GM21717 (cell line): ENCODE measurements around the gene VAX1.

Source experiments
- ATAC-seq: cut with Tn5 transposase; IDR thresholded peaks from one replicate; pipeline ENCODE4 v1.9.1; 2021; ENCODE audit warnings: mild to moderate bottlenecking, moderate library complexity; ENCODE audit not compliant: unreplicated experiment

The VAX1 gene

DNA sequence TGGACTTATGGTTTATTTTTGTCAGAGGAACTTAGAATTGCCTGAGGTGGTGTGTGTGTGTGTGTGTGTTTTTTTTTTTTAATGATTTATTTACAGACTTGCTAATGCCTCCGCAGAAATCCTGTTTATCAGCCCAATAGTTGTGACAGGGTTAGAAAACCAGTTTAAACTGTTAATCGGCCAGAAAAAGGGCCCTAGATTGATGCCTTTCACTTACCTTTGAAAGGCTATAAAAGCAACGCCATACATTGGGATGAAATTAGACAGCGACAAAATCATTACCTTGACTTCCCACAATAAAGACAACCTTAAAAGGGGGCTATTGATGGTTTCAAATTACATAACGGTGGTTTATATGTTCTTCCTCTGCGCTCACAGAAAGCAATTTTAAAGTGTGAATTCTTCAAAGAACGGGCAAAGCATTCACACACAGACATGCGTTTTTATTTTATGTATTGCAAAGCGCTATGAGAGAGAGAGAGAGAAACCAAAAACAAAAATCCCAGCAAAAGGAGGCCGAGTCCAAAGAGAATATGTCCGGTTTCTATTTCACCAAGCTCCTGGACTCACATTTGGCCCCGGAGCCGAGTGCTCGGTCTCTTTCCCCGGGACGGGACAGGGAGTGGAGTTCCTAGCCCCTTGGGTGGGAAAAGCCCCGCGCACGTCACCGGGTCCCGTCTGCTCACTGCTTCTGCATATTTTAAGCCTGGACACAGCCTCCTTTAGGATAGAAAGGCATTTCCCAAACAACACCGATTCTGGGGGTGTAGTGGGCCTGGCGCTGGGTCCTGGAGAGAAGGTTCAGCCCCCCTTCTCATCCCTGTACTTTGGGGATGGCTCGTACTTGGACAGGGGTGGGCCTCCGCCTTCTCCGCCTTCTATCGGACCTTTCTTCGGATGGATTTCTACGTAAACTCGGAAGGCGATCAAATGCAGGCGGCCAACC lies 26.8 kb upstream of the VAX1 start:
- no peak for ATAC-seq

DNA sequence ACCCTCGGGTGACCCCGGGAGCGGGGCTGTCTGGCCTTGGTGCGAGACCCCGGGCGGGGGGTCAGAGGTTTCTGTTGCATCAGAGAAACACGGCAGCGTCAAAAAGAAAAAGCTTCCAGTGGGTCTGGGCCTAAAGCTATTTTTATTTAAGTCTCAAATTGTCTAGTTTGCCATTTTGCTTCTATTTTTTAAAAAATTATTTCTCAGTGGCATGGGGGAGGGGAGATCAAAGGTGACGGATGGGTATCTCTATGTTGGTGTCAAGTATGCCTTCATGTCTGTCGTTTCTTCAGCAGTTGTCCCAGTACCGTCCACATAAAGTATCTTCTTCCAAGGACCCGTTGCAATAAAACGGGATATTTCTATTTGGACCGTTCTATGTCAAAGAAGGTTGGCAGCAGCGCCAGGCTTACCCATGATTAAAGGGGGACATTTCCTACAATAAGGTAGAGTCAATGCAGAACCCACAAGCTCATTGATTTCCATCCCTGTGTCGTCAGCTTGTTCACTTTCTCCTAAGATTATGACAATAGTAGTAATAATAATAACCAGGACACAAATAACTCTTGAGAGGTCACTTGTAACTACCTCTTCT lies 26.0 kb upstream of the VAX1 start:
- ATAC-seq = no peak

DNA sequence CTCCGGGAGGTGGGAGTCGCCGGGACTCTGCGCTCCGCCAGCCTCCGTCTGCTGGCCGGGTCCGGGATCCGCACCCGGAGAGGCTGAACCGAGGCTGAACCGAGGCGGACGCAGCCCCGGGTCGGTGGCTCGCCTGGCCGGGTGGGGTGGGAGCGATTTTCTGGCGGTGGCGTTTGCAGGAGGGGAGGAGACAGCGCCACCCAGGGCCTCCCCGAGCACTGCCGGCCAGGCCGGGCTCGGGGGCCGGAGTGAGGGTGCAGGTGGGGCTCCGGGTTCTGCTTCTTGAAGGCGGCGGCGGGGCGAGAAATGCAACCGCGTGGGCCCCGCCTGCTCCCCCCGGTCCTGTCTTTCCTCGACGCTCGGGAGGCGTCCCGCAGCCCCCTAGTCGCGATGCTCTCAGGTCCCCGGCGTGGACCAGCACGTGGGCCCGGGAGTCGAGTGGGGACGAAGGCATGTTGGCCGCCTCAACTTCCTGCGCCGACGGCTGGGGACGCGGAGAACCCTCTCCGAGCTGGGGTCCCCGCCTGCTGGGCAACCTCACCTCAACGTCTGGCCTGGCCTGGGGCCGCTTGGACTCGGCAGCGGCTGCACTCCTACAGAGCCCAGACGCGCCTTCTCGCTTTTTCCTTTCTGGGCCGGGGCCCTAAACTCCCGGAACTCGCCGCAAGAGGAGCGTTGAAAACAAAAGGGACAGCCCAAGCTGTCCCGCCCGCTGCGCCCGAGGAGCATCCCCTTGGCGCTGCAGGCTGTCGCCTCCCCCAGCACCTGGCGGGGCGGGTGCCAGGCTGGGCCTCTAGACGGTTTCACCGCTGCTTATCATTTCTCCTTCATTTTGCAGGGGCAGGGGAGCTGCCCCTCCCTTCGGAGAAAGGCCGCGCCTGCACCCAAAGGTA lies 25.2 kb upstream of the VAX1 start:
- ATAC-seq = no peak

DNA sequence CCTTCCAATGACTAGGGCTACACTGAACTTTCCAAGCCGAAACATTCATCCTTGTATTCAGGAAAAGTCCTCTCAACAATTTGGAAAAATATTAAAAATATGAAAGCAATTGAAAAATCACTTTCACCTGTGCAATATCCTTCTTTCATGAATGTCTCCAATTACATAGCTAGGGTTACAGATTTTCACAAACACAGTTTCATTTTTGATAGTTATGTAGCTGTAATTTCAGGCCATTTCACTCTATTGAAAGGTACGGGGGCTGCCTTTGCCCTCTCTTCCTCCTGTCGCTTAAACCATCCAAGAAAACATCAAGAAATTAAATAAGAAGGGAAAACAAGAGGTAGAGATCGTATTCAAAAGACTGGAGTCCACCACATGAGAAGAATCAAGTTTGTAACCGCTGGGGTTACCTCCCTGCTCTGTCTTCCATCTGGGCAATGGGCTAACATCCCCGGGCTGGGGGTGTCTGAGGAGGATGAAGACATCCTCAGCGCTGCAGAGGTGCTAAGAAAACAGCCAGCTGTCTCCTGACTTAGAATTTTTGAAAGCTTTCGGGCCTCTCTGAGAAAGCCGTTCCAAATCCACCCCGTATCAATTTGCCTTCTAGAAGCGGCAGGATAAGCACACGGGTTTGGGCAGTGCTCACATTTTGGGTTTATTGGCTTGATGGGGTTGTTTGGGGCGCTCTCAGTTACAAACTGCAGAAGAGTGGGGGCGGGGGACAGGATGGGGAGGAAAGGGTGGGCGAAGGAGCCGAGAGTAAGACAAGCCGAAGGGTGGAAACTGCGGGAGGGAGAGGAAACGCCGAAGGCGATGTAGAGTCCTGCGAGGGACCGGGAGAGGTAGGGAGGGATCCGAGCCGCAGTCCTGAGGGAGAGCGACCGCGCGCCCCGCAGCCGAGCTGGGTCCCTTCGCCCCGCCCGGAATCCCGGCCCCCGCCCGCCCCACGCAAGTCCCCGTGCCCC lies 24.3 kb upstream of the VAX1 start:
- ATAC-seq = no peak

DNA sequence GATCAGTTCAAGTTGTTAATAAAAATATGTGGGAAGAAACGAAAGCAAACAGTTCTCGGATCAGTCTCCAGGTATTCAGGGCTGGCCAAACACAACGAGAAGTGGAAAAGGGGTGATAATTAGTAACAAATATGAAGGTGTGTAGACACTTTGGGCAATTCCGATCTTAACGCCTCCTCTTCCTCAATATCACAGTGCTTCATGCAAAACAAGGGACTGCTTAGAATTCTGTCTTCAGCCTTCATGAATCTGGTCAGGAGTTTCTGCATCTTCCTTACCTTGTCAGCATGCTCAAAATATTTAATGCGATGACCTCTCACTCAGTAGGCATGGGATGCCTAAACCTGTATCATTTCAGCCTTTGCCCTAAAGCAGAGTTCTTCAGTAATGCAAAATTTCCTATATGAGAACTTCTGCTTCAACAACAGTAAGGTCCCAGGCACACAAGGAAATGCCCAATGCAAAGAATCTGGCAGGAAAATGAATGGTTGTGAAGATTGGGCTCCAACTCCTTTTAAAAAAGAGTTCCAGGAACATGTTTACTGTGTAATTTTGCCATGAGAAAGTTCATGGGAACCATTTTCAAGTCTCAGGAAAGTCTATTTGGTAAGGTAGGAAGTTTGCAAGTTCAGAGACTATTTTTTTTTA lies 23.4 kb upstream of the VAX1 start:
- ATAC-seq = no peak

DNA sequence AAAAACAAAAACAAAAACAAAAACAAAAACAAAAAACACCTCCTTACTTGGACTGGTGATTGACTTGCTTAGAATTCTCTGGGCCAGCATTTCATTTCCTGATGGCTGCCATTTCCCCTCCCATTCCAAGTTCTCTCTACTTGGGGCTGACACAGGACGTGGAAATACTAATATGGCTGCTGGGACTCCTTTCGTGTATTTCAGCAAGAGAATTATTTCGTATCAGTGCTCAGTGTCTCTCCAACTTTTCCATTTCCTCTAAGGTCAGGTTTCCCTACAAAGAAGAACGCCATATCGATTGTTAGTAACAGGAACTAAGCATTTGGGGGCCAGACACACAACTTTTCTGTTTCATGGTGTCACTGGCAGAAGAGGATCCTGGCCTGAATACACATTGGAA lies 22.5 kb upstream of the VAX1 start:
- ATAC-seq = no peak

DNA sequence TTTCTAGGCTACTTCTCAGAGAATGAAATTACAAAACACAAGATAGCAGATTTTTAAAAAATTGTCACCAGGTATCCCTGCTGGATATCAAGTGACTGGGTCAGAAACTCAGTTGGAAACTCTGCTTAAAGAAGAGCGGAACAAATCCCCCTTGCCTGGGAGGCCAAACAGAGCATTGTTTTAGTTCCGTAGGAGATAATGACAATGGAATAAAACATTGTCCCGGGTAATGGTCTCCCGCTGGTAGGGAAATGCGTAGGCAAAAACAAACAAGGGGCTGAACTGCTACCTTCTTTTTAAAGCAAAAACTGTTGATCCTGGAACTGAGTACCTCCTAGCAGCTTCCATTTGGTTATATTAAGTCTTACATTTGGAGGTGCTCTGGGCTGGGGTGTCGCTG lies 21.3 kb upstream of the VAX1 start:
- ATAC-seq = no peak

DNA sequence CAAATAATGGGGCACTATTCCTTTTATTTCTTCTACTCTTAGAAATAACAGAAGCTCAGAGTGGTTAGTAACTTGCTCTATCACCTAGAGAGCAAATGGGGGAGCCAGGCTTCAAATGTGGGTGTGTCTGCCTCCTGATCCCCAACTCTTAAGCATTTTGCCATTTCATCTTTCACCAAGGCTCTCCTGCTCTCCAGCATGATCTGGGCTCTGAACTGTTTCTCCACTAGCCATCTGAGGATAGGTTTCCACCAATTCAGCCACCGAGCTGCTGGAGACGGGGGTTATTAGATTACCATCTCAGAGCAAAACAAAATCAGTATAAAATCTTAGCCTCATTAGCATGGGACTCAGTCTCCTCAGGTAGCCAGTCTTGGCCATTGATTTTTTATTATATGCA lies 20.2 kb upstream of the VAX1 start:
- no peak for ATAC-seq

DNA sequence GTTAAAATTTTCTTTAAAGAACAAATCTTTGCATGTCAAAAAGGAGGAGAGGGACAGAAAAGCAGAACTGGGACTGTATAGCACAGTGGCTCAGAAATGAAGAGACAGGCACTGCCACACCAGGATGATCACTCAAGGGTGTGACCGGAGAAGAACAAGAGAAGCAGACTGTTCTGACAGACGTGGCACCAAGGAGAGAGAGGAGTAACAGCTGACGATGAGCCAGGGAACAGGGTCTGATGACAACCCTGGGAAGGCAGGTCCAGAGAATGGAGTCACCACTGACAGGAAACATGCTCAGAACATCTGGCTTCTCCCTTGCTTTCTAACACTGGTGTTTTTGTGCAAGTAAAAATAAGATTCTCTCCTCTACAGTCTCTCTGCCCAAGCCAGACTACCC lies 14.6 kb upstream of the VAX1 start:
- no peak for ATAC-seq

DNA sequence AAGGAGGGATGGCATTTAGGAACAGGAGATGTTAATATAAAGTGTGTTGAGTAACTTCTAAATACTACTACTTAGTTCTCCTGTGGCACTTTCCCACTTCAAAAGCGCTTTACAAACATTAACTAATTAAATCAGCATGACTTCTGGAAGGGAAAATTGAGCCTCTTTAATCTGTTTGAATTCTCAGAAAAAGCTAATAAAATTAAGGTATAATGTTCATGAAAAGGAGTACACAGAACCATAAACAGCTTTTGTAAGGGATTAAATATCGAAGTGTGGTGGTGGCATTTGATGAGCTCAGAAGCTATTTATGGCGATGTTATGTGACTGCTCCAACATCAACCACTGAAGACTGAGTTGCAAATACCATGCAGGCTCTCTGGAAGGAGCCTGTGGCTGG lies 10.2 kb upstream of the VAX1 start:
- no peak for ATAC-seq

DNA sequence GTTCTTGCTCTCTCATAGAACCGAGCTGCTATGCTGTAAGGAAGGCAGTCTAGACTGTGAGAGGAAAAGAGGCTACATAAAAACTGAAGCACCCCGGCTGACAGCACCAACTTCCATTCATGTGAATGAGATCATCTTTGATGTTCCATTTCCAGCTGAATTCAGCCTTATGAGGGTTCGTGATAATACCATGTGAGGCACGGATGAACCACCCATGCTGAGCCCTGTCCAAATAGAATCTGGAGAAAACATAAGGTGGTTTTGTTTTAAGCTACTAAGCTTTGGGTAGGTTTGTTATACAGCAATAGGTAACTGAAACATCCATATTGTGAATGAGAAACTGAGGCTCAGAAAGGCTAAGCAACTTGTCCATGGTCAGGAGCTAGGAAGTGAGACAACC lies 6.9 kb upstream of the VAX1 start:
- ATAC-seq = no peak

DNA sequence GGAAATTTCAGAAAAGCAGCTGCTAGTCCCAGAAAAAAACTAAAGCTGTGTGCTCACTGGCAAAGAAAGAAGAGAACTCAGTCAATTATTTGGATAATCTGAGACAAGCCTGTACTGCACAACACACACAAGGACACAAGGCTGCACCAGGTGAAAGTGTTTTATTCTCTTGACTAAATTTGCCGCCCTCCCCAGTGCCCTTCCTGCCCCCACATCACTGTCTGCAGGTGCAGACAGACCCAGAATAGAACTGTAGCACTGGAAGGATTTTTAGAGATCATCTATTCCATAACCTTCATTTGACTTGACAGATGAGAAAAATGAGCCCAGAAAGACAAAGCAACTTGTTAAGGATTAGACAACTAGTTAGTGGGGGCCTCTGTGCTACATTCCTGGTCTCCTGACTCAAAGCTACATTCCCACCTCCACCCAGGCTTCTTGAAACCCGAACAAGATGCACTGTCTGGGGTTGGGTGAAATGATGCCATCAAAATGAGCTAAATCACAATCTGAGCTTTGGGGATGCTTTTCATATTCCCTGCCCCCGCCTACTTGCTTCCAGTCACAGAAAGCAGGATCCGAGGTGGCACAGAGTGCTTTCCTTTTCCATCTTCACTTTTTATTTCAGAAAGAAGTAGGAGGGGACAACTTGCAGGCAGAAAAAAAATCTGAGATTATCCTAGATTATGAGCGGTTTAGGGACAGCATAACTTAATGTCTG lies 5.2 kb upstream of the VAX1 start:
- ATAC-seq = no peak

DNA sequence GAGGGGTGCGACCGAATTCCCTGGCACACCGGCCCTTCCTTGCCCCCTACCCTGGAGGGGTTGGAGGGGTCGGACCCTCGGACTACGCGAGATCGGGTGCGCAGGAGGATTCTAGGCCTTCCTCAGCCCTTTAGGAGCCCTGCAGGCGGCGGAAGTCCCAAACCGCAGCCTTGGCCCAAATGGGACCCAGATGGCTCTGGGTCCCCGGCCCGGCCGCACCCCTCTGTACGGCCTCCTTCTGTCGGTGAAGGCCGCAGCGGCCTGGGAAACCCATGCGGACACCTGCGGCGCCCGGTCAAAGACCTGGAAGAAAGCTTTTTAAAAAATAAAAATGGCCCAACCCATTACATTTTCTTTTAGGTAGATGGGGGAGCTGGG lies 2.4 kb upstream of the VAX1 start:
- no peak for ATAC-seq

DNA sequence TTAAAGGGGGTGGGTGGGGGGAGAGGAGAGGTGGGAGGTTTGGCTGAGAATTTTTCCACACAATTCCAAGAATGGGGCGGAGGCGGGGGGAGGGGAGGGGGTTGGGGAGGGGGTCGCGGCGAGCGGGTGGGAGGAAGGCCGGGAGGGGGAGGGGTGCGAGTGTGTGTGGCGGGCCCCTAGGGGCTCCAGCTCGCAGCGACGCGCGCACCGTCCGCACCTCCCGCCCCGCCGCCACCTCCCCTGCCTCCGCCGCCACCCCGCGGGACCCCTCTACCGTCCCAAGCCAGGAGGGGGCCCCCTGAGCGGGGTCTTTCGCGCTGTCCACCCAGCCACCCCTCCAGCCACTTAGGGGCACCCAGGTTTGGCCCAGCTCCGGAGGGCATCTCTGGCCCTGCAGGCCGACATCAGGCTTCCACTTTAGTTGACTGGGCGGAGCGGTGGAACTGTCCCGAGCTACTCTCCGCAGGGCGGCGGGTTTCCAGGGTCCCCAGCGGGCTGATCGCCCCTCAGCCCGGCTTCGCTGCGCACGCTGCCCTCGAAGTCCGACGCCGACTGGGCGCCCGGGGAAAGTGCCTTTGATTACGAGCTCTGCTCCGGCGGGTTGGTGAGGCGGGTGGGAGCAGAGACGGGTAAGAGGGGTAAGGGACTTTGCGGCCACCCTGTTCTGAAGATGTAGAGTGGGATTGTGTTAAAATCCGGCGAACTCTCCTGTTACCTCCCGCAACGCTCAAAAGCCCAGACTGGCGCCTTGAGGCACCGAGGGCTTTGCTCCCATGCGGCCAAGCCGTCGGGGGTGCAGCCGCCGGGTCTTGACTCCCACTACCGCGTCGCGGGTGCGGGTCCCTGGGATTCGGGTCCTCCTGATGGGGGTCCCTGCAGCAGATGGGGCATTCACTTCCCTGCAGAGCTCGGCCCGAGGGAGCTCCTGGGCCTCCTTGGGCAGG lies 1.8 kb upstream of the VAX1 start:
- no peak for ATAC-seq

DNA sequence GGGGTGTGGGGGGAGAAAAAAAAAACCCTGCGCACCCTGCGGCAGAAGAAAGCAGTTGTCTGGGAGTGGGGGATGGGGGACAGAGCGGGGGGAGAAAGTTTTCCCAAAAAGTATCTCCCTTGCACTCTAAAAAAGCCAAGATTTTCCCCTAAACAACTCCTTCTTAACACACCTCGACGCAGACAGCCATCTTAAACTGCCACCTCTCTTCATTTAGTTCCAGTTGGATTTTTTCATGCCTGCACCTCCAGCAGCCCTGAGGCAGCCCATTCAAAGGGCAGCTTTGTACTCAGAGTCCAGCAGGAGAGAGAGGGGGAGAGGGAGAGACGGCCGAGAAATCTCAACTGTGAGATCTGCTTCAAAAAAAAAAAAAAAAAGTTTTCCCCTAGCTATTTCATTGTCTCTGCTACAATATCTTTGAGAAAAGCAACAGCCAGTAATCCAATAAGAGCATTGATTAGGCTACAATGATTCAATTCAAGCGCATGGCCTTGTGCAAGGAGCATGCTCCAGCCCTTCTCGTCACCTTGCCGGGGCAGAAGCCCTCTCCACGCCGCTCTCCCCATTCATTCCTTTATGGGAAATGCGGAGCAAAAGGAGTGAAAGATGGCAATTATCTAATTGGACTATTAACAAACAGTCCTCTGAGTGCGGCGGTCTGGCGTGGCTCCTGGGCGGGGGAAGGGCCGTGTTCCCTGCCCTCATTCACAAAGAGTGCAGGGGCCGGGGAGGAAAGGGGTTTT lies 939 bp upstream of the VAX1 start:
- ATAC-seq = no peak

DNA sequence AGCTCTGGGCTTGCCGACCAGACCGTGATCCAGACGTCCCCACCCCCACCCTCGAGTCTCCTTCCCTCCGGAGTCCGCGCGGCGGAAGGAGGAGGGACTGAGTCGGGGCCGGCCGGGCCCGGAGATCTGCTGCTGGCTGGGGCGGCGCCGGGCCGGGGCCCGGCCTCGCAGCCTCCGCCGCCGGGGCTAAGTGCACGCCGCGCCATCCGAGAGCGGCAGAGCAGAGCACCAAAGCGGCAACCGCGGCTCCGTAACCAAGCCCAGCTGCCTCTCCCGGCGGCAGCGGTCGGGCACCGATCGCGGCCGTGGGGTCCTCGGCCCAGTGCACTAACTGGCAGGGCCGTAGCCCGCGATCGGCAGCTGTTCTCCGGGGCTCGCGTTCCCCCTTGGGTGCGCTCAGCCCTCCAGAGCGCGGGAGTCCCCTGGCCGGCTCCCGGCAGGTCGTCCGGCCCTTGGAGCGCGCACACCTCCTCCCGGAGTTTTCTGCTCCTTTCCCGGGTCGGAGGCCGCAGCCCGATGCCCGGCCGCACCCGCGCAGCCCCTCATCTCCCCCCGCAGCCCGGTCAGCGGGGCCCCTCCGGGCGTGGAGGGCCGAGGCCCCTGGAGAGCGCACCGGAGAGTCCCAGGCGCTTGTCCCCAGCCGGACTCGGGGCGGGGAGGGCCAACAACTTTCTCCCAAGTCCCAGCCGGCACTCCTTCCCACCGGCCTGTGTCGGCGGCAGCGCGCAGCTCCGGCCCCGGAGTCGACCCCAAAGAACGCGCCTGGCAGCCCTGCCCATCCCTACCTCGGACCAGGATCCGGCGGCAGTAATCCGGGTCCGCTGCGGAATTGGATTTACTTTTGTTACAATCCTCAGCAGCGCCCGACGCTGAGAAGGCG lies 799 bp downstream of the VAX1 start:
- ATAC-seq = no peak
